C4-2B (cell line): ENCODE measurements around the gene PIPOX.

Experiments used
- H3K27ac ChIP-seq: fragments of 450-650 bp; 2 replicates; pipeline ENCODE4 v1.5.1; 2017
- CTCF ChIP-seq: fragments of 450-650 bp; conservative IDR thresholded peaks from 2 replicates; pipeline ENCODE4 v1.5.1; 2017; ENCODE audit warnings: mild to moderate bottlenecking
- ZFX ChIP-seq: fragments of 450-650 bp; IDR thresholded peaks from 2 replicates; pipeline ENCODE4 v1.6.1; 2017

Gene PIPOX

DNA sequence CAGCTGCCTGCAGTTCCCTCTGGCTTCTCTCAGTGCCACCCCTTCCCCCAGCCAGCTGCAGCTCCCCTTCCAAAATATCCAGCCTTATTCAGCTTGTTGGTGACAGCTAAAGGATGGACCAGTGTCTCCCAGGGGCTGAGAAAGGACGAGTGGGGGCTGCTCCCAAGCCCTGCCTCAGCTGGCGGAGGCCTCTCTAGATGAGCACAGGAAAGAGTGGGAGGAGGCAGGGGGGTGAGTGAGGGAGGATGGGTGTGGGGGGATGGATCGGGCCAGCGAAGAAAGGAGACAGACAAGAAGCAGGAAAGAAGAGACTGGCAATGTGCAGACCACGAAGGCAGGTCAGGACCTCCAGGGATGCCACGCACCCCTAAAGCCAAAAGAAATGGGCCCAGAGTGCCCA, 17.5 kb downstream of the PIPOX start:
- H3K27ac ChIP-seq: no peak overlapping the region
- TF ChIP-seq ZFX (no peak), CTCF (no peak)

DNA sequence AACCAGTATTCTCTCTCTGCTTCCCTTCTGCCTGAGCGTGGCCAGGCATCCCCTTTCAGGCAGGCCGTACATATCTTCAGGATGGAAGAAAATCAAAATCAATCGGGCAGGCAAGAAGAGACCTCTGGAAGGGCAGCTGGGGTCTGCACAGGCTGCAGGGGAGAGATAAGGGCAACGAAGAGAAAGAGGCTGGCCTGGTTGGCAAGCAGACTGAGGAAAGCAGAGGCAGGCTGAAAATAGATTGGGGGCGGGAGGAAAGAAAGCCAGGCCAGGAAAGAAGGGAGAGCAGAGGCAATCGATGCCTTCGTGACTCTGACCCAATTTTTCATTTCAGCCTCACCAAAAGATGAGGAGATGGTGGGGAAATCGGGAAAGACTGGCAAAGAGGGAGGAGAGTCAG, 18.1 kb downstream of the PIPOX start:
- no peak overlapping the region for H3K27ac ChIP-seq

DNA sequence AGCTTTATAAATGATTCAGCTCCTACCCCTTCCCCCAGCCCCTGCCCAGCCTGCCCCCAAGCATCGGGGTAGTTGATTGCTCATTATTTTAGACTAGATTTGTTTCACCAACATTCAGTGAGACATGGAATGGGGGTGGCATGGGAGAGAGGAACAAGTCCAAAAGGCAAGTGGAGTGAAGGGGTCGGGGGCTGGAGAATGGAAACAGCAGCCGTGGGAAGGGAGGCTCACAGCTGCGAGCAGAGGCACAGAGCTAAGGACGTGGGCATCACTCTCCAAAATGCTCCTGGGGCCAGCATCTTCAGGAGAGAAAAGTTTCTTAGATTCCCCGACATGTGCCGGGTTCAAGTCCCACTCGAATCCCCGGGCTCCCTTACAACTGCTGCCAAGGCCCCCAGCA, 19.3 kb downstream of the PIPOX start:
- TF ChIP-seq CTCF: no peak
- no peak for TF ChIP-seq ZFX

More for the DNA sequence above, 18.1 kb downstream of the PIPOX start:
- TF ChIP-seq ZFX: no peak; the same call in 1 of the 2 replicates
- TF ChIP-seq CTCF: no peak

DNA sequence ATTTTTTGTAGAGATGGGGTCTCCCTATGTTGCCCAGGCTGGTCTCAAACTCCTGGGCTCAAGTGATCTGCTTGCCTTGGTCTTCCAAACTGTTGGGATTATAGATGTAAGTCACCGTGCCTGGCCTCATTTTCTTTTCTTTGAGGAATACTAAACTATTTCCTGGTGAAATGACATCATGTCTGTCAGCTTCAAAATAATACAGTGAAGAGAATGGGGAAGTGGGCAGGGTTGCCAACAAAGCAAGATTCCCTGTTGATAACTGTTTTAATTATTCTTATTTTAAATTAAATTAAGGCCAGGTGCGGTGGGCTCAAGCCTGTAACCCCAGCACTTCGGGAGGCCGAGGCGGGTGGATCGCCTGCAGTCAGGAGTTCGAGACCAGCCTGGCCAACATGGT, 21.1 kb downstream of the PIPOX start:
- TF ChIP-seq ZFX (no peak), CTCF (no peak)
- no peak overlapping the region for H3K27ac ChIP-seq

More for the DNA sequence above, 19.3 kb downstream of the PIPOX start:
- no peak overlapping the region for H3K27ac ChIP-seq

DNA sequence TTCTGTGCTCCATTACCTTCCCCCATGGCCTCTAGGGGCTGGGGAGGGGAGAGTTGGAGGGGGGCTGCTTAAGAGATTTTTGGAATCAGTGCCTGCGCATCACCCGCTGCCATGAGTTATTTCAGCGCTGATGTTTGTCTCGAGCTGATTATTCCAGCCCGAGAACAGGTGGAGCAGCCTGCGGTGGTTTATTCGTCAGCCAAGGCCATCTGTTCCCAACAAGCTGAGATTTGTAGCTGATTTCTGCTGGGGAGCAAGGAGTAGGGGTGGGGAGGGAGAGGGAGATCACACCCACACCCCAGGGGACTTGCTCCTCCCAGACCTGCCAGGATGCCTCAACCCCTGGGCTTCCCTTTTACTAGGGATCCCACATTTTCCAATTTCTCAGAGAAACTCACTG, 23.1 kb downstream of the PIPOX start:
- H3K27ac ChIP-seq: no peak overlapping the region

DNA sequence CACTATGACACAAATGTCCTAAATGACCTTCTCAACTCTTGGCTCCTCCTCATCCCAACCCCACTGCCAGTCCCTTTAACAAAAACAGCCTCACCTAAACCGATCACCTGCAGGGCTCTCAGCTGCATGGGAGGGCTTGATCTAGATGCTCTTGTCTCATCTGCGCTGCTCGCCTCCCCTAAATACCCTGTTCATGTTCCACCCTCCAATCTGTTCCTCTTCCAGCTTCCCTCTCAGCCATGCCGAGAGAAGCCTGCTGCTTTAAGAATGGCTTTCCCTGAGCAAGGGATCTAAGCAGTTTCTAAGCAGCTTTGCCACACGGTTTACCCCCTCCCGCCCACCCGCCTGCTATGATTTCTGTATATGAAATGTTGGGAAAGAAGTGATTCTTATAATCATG, 23.7 kb downstream of the PIPOX start:
- TF ChIP-seq ZFX (no peak), CTCF (no peak)
- H3K27ac ChIP-seq: no peak overlapping the region

More for the DNA sequence above, 23.1 kb downstream of the PIPOX start:
- no peak for TF ChIP-seq ZFX
- TF ChIP-seq CTCF: no peak

DNA sequence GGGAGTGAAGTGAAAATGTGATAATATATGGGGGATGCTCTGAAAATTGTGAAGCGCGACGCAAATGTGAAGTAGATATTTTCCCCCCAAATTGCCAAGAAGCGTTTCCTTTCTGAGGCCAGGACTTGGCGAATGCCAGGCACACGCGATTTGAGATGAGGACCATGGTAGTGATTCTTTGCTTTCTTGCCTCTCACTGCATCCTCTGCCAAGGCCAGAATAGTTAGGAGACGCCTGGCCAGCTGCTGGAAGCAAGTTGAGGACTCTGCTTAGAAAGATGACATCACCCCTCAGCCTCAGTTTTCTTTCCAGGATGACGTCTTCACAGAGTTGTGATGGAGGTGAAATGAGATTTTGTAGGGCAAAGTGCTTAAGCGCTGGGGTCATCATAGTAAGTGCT, 25.9 kb downstream of the PIPOX start:
- H3K27ac ChIP-seq: no peak overlapping the region
- TF ChIP-seq ZFX (no peak), CTCF (no peak)
